GM19372 (cell line): ENCODE data around the gene GLOD5.

ENCODE experiments used
- ATAC-seq: cut with Tn5 transposase; IDR thresholded peaks from one replicate; pipeline ENCODE4 v1.9.1; 2021; ENCODE audit warnings: mild to moderate bottlenecking, low read depth, moderate library complexity; ENCODE audit not compliant: unreplicated experiment

GLOD5 gene

DNA sequence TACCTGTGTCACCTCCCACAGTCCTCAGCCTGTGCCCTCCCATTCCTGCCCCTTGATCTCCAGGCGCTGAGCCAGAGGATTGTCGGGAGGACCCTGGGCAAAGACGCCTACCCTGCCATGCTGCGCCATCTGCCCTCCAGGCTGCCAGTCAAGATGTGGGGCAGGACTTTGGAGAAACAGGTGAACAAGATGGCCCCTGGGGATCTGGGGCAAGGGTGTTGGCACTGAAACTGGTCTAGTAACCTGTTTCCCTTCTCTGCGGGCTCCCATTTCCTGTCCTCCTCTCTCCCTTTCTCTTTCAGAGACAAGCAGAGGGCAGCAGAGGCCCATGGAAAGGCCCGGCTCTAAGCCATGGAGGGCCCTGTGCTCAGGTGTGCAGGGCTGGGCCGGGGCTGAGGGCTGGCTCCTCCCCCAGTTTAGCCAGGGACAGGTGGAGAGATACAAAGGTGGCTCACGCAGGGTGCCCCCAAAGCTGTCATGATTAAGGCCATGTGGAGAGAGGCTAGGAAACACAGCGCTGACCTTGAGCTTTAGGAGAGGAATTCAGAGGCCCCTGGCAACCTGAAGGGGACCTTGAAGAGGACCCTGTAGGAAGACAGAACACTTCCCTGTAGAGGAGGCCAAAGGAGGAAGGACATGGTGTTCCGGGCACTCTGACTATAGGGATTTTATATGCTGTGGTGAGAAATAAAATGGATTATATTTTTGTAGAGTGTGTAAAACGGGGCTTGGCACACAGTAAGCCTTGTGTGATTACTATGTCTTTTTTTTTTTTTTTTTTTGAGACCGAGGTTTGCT lies at the start of gene GLOD5:
GLOD5 (plus strand) TSS at position 74 of the 798 bp plus-strand sequence; CDS start at position 118, 44 bp downstream.
- ATAC-seq, result no peak

DNA sequence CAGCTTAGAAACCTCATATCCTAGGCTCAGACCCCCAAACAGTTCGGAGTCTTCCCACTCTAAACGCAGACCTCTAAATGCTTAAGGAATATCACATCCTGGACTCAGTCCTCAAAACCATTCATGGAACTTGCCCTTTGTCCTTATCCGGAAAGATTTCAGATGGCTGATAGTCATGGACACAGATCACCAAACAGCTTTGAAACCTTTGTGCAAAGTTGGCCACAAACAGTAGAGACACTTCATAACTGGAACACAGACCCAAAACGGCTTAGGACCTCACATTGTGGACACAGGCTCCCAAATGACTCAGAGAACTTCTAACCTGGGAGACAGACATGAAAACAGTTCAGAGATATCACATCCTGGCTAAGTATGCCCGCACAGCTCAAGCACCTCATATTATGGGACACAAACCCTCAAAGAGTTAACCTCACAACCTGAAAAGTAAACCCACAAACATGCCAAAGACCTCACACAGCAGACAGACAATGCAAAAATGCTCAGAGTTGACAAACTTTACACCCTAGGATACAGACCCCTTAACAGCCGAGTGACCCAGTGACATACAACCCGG lies 49.5 kb upstream of the GLOD5 start:
- ATAC-seq, result no peak

- no peak for ATAC-seq
These were observed 47.7 kb upstream of the GLOD5 start for GRCh38 chrX:48713847-48714246.

- ATAC-seq, result no peak
These were observed 47.0 kb upstream of the GLOD5 start for GRCh38 chrX:48714573-48714972.

GRCh38 chrX:48715072-48715471 lies 46.5 kb upstream of the GLOD5 start:
- no peak for ATAC-seq

DNA sequence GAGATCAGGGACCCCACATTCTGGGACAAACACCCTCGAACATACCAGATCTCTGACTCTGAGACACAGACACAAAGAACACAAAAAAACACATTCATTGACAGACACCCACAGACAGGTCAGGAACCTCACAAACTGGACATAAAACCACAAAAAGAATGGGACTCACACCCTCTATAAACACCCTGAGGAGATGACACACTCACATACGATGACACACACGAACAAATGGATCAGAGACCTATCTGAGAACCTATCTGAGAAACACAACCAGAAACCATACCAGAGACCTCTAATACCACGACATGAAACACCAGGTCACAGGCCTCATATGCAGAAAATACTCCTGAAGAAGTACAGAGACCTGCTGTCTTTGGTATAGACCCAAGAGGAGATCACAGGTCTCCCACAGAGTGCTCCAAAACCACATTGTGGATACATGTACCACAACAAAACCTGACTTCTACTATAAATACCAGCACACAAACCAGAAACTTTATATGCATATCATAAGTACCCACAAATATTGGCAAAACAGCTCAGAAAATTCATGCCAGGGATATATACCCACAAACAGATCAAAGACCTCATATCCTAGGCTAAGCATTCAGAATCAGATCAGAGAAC lies 45.6 kb upstream of the GLOD5 start:
- ATAC-seq, result no peak

GRCh38 chrX:48719958-48720357 lies 41.6 kb upstream of the GLOD5 start:
- no peak for ATAC-seq

GRCh38 chrX:48720577-48721250 lies 40.8 kb upstream of the GLOD5 start:
- ATAC-seq, result no peak

- no peak for ATAC-seq
These were observed 39.6 kb upstream of the GLOD5 start for GRCh38 chrX:48721916-48722315.

GRCh38 chrX:48726596-48726995 lies 35.0 kb upstream of the GLOD5 start:
- ATAC-seq, result no peak

GRCh38 chrX:48728653-48729052 lies 32.9 kb upstream of the GLOD5 start:
- ATAC-seq, result no peak

DNA sequence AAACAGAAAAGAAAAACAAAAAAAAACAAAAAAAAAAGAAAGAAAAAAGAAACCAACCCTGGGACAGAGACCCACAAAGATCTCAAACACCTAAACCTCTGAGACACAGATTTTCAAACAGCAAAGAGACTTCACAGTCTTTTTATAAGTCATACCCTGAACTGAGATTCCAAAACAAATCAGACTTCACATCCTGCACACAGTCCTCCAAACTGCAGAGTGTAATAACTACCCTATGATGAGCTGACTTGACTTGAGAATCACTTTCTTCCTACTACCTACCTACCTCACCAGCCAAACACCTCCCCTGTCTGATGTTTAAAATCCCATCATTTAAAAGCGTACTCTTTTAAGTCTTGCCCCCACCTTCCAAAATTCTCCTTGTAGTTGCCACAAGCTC lies 25.2 kb upstream of the GLOD5 start:
- no peak for ATAC-seq

- no peak for ATAC-seq
These were observed 24.7 kb upstream of the GLOD5 start for GRCh38 chrX:48736878-48737212.

DNA sequence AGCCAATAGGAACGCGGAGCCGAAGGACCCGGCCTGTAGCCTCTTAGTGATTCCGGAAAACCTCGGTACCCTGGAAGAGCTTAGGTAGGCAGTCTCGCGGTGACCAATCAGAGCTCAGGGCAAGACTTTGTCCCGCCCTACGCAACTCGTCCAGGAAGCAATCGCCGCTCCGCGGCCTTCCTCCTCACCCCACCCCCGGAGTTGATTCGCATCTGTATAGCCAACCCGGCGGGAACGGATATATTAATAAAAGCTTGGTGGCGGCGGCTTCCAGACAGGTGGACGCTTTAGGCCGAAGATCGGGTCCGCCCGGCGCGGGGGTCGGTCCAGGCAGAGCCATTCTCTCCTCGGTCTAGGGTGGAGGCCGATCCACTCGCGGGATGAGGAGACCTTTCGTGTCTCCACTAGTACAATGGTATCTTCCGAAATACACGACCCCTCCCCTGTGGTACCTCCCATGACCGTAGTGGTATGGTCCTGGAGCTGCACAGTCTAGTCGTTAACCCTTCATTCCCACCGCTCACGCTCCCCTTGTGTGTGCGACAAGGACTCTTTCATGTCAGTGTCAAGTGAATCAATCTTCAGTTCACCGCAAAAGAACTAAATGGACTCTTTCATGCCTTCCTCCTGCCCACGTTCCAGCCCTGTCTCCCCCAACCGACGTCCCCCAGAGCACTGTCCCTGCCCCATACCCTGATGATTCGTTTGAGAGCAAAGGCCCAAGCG lies 24.2 kb upstream of the GLOD5 start:
- ATAC-seq, result peak; percentile 97

GRCh38 chrX:48737940-48738339 lies 23.6 kb upstream of the GLOD5 start:
- ATAC-seq, result no peak

GRCh38 chrX:48741834-48742233 lies 19.7 kb upstream of the GLOD5 start:
- no peak for ATAC-seq

DNA sequence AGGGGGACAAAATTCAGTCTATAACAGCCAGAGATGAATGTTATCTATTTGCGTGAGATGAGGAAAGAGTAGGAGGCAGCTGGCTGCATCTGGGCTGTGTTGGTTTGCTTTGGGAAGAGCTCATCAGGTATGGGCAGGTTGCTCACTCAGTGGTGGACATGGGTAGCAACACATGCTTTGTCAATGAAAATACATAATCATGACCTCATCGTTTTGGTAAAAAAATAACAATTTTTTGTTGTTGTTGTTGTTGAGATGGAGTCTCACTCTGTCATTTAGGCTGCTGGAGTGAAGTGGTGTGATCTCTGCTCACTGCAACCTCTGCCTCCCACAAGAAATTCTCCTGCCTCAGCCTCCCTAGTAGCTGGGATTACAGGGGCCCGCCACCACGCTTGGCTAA lies 16.3 kb upstream of the GLOD5 start:
- ATAC-seq, result no peak

- no peak for ATAC-seq
These were observed 14.0 kb upstream of the GLOD5 start for GRCh38 chrX:48747415-48748016.

- no peak for ATAC-seq
These were observed 12.4 kb upstream of the GLOD5 start for GRCh38 chrX:48749182-48749581.

- ATAC-seq, result no peak
These were observed 10.2 kb upstream of the GLOD5 start for GRCh38 chrX:48751343-48751742.
